ENCODE measurements around the gene GLRX2.

The GLRX2 gene

DNA sequence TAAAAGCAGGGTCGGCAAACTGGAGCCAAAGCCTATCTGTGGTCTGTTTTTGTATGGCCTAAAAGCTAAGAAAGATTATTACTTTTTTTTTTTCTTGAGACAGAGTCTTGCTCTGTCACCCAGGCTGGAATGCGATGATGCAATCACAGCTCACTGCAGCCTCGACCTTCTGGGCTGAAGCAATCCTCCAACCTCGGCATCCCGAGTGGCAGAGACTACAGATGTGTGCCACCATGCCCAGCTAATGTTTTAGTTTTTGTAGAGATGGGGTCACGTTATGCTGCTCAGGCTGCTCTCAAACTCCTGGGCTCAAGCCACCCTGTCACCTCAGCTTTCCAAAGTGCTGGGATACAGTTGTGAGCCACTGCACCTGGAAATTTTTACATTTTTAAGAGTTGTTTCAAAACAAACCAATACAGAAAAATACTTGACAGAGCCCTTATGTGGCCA lies 6.5 kb upstream of the GLRX2 start:
- DNase-seq = no peak

DNA sequence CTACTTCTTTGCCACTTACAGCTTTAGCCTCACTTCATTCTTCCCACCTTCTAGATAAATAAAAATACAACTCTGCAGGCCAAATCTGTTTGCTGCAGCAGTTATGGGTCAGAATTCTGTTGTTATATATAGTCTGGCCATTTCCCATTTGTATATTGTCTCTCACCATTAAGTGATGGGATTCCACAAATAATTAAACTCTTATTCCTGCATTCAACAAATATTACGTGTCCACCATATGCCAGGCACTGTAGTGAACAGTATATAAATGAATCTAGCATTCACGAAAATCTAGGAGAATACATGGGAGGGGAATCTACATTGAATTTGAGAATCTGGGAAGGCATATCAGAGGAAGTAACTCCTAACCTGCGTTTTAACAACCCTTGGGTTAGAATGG lies 5.7 kb upstream of the GLRX2 start:
- no peak for DNase-seq

DNA sequence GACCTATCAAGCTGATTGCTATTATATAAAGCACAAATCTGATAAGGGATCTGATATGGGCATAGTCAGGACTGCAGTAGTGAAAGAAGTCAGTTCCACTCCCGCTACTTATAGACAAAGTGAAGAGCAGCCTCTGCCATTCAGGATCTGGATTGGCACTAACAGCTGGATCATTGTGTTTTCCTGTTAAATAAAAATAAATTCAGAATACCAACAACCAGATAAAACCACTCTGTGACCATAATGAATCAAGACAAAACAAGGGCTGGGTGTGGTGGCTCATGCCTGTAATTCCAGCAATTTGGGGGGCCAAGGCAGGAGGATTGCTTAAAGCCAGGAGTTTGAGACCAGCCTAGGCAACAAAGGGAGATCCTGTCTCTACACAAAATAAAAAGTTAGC lies 5.0 kb upstream of the GLRX2 start:
- DNase-seq = no peak

DNA sequence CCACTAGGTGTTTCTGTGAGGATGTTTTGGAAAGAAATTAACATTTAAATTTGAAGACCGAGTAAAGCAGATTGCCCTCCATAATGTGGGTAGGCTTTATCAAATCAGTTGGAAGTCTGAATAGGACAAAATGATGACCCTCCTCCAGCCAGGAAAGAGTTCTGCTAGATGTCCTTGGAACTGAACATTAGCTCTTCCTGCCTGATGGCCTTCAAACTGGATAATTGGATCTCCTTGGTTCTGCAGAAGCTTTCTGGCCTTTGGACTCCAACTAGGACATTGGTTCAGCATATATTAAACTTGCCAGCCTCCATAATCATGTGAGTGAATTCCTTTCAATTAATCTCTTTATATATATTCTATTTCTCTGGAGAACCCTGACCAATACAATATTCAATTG lies 4.4 kb upstream of the GLRX2 start:
- DNase-seq = no peak

DNA sequence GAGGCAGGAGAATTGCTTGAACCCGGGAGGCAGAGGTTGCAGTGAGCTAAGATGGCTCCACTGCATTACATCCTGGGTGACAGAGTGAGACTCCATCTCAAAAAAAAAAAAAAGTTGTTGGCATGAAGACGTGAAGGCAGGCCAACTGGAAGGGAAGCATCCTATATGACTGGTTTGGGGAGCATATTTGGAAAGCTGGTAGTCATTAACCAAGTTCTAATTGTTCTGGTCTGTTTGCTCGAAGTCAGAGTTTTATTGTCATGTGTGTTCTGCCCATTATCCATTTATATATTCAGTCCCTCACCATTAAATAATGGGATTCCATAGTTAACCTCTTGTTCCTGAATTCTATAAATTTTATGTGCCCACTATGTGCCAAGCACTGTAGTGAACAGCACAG lies 3.3 kb upstream of the GLRX2 start:
- no peak for DNase-seq

DNA sequence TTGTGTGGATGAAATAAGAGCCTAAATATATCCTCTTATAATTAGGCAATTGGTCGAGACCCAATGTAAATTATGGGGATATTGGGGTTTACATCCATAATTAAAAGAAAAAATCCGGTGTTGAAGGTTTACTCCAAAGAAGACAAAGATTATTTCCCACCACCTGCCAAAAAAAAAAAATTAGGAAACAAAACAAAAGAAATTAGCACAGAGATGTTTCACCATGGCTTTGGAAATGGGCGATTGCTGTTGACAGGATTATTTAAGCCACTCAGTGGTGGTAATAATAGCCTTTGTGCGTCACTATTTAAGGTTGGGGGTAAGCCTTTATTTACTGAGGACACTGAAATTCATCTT lies 585 bp upstream of the GLRX2 start:
- peak in 1 of 2 experiments; percentile 8 for DNase-seq

DNA sequence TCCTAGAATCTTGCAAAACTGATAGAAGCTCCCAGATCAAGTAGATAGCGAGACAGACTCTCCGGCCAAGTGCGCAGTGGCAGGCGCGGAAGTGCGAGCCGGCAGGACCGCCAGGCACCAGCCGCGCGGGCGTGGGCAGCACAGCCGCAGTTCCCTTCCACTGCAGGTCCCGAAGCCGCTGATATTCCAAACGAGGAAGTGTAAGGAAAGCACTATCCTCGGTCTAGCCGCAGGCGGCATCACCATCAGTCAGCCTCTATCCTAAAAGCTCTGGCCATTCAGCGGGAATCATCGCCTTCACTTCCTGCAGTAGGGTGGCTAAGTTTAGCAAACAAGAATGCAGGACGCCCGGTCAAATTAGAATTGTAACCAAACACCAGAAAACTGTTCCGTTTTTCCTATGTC lies 710 bp downstream of the GLRX2 start:
- peak; percentile 7 to 29 for DNase-seq

DNA sequence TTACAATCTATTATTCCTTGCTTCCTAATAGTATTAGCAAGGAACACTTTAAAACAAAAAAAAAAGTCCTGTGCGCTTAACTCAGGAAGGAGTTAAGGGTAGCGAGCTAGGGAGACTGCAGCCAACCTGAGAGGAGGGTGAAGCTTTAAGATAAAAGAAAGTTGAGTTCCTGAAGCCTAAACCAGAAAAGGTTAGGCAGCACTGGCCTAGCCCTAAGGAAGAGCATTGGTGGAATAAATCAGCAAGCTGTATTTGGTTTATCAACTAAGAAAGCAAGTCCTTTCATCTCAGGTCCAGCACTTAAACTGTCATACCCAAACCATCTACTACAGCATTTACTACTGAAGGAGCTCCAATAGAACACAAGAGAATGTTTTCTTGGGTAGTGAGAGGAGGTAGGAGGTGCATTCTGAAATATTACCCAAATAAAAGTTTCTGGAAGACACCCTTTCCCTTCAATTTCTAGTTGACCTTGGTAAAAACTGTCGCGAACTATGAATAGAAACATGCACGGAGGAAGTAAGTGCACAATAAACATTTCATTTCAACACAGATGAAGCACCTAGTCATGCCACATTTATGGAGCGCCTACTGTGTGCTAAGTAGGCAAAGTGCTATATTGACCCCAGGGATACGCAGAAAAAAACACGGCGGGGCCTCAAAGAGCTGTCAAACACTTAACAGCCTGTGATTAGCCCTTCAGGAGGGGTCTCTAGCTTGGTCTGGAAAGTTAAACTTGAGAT lies 1.3 kb downstream of the GLRX2 start:
- no peak for DNase-seq

DNA sequence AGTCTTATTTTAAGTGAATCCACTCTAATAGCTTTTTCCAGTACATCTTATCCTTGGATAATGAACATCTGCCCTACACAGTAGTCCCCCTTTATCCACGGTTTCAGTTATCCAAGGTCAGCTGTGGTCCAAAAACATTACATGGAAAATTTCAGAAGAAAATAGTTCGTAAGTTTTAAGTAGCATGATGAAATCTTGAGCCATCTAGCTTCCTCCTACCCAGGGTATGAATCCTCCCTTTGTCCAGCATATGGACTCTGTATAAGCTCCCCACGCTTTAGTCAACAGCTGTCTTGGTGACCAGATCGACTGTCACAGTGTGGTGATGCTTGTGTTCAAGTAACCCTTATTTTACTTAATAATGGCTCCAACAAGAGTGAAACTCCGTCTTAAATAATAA lies 2.6 kb downstream of the GLRX2 start:
- no peak for DNase-seq

DNA sequence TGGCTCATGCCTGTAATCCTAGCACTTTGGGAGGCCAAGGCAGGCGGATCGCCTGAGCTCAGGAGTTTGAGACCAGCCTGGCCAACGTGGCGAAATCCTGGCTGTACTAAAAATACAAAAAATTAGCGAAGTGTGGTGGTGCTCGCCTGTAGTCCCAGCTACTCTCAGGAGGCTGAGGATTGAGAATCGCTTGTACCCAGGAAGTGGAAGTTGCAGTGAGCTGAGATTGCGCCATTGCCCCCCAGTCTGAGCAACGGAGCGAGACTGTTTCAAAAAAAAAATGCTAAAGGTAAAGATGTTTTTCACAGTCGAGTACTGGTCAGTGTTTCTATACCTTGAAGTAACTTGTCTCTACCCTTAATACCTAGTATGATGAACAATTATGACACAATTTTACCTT lies 11.1 kb downstream of the GLRX2 start:
- no peak for DNase-seq

DNA sequence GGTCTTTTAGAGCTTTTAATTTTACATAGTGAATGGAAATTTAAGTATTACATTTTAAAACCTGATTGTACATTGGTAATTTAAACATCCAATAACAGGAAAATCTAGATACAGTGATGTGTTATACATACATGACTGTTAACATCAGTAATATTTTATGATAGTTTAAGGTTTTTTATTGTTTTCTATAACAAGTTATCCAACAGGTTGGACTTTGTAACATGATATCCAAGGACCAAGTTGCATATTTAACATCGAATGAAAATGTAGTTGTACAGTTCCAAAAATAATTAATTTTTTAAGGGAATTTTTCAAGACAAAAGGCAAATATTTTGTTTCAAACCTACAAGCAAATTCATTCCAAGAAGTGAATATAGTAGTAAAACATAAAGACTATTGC lies 14.3 kb downstream of the GLRX2 start:
- DNase-seq = no peak

DNA sequence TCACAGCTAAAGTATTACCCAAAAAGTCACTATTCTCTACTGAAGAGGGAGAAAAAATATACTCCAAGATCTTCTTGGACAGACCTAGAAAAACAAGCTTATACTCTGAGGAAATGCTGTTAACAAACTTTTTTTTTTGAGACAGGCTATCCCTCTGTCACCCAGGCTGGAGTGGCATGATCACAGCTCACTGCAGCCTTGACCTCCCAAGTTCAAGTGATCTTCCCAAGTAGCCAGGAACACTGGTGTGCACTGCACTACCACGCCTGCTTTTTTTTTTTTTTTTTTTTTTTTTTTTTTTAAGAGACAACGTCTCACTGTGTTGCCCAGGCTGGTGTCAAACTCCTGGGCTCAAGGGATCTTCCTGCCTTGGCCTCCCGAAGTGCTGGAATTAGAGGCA lies 17.3 kb downstream of the GLRX2 start:
- DNase-seq = no peak

DNA sequence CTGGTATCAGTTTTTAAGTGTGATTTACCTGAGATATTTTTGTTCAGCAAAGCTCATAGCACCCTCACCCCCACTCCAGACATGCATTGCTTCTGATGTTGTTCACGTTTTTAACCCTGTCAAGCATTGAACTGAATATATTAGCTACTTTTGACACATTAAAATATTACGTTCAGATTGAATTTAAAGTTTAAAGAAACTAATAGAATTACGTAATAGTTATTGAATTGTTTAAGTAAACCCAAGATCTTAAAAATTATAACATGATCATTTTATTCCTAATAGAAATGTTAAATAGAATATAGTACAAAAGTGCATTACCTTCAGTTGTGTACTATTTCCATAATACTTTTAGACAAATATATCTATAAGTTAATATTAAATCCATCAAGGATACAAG lies 18.9 kb downstream of the GLRX2 start:
- no peak for DNase-seq

DNA sequence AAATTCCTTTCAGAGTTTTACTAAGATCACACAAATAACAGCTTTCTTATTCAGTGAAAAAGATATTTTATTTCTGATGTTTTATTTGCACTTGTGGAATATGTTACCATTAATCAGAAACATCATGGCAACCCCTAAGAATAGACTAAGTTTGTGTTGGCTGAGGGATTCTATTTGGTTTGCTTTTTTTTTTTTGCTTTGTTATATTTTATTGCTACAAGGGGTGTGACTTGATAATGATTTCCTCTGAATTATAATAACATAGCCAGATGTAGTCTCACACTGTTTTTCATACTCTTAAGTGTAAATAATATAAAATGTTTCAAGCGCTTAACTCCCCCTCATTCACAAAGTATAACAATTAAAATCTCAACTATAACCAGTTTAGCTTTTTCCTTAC lies 20.0 kb downstream of the GLRX2 start:
- no peak for DNase-seq

DNA sequence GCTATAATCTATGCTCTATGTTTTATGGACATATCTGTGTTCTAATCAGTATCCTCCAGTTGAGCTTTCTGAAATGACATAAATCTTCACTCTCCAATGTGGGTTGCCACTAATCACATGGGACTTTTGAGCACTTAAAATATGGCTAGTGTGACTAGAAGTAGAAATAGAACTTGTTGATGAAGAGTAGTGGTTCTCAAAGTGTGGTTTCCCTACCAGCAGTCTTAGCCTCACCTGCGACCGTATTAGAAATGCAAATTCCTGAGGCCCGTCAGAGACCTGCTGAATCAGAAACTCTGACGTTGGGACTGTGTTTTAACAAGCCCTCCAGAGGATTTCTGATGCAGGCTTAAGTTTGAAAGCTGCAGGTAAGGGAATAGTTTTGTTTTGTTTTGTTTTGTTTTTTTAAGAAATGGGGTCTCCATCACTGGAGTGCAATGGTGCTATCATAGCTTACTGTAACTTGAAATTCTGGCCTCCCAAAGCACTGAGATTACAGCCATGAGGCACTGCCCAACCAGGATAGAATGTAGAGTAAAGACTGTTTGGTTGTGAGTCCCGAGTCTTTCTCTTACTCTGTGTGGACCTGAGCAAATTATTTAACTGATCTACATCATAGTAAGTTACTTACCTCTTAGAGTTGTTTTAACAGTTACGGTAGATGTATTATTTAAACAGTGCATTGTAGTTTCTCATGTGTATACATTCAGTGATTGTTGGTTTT lies 21.7 kb downstream of the GLRX2 start:
- DNase-seq = no peak

DNA sequence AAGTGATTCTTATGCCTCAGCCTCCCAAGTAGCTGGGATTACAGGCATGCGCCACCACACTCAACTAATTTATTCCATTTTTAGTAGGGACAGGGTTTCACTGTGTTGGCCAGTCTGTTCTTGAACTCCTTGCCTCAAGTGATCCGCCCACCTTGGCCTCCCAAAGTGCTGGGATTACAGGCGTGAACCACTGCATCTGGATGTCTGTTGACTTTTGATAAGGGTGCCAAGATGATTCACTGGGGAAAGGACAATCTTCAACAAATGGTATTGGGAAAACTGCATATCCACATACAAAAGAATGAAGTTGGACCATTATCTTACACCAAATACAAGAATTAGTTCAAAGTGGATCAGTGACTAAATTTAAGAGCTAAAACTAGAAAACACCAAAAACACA lies 26.0 kb downstream of the GLRX2 start:
- DNase-seq = no peak

DNA sequence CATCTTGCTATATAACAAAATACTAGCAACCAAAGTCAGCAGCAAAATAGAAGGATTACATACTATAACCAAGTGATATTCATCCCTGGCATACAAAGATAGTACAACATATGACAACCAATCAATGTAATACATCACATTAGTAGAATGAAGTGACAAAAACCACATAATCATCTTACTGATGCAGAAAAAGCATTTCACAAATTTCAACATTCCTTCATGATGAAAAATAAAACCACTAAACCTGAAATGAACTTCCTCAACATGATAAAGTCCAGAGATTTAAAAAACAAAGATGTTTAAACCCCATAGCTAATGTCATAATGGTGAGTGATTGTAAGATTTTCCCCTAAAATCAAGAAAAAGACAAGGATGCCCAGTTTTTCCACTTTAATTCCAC lies 27.2 kb downstream of the GLRX2 start:
- DNase-seq = no peak

DNA sequence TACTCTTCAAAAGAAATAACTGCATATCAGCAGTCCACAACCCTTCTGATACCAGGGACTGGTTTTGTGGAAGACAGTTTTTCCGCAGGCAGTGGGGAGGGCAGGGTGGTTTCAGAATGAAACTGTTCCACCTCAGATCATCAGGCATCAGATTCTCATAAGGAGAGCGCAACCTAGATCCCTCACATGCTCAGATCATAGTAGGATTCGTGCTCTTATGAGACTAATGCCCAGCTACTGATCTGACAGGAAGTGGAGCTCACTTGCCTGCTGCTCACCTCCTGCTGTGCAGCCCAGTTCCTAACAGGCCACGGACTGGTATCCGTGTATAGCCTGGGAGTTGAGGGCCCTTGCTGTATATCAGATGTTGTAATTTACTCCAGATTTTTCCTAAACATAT lies 34.3 kb downstream of the GLRX2 start:
- no peak for DNase-seq

DNA sequence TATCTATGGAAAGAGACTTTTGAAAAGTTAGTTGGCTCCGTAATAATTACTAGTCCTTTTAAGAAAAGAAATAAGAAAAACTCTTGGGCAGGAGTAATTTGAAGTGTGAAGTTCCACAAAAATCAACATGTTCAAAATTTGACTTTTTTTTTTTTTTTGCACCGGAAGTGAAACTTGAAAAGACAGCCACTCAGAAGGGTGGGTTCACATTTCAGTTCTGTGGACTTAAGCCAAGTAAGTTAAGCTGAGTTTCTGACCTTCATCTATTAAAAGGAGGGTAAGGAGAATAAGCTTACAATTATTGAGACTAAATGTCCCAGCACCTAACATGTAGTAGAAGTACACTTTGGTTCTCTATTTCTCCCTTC lies 34.8 kb downstream of the GLRX2 start:
- DNase-seq = no peak

DNA sequence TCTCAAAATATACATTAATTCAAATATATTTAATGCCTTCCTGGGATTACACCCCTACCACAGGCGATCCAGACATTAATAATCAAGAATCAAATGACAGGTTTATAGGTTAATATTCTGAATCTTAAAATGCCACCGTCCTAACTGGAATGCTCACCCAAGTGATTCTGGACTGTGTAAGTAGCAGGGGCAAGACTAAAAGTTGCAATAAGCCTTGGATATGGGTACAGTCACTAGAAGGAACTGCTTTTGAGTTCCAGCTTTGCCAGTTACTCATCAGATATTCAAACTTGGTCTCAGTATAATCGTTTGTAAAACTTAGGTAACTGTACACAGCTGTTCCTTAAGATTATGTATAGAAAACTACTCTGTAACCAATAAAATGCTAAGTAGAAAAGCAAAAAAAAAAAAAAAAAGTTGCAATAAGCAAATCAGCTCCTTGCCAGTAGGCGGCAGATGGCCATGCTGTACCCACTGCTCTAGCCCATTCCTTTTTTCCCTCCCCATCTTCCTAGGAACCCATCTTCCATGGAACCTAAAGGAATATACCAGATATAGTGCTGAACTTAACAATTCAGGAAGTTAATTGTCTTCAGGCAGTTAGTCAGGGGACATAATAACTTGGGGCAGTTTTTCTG lies 35.3 kb downstream of the GLRX2 start:
- DNase-seq = no peak

DNA sequence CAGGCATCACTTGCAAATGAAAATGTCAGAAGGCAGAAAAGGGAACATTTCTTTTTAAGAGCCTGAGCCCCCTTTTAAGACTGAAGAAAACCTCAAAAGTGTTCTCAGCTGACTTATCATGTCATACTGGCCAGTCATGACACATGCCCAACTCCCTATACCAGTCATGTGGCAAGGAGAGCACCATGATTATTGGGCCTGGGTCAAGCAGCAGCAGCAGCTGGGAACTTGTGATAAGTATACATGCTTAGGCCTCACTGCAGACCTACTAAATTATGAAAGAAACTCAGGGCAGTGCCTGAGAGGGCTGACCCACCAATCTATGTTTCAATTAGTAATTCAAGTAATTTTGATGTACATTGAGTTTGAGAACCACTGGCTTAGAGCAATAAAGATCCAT lies 37.2 kb downstream of the GLRX2 start:
- DNase-seq = no peak

DNA sequence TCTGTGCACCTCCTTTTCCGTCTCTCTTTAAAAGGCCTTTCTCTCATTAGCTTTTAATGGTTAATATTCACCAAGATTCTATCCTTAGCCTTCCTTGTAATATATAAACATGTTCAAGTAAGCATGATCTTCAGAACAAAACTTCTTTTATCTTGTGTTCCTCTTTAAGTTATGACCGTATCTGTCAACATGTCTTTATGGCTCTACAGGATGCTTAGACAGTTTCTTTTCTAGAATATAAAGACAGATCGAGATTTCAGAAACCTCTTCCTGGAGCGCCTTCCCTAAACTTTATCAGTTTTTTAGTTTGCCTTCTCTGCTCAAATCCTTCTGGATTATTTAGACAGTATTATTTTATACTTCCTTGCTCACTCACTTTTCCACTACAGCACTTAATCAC lies 38.6 kb downstream of the GLRX2 start:
- no peak for DNase-seq

DNA sequence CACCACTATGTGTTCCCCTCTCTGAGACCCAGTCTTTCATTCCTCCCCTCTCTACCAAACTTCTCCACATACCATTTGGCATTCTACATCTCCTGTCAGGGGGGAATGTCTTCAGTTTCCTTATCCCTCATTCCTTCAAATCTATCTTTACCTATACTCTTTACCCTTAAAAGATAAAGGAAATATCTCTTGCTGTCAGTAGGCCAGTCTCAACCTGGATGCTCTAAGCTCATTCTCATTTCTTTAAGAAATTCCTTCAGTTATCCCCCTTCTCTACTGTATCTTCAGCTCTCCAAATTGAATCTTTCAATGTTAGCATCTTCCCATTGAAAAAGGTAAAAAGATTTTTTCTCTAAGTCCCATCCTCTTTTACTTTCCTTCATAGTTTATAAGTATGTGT lies 39.3 kb downstream of the GLRX2 start:
- no peak for DNase-seq

DNA sequence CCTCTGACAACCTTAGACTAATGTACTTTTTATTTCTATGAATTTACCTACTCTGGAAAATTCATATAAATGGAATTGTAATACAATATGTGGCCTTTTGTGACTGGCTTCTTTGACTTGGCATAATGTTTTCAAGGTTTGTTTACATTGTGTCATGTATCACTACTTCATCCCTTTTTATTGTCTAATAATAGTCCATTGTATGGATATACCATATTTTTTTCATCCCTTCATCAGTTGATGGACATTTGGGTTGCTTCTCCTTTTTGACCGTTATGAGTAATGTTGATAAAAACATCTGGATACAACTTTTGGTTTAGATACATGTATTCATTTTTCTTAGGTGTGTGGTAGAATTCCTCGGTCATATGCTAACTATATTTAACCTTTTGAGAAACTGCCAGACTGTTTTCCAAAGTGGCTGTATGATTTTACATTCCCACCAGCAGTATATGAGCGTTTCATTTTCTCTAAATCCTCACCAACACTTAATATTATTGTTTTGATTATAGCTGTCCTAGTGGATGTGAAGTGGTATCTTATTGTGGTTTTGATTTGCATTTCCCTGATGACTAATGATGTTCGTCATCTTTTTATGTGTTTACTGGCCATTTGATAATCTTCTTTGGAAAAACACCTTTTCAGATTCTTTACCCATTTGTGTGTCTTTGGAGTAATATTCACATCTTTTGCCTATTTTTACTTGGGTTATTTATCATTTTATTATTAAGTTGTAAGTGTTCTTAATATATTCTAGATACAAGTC lies 42.3 kb downstream of the GLRX2 start:
- DNase-seq = no peak
